ENCODE measurements around the gene PRR11.
"Not testable (repeated sequence)": the region's sequence is repeated elsewhere in the genome, so short reads cannot be mapped to it uniquely, and the experiment has no call there.

Gene PRR11

DNA sequence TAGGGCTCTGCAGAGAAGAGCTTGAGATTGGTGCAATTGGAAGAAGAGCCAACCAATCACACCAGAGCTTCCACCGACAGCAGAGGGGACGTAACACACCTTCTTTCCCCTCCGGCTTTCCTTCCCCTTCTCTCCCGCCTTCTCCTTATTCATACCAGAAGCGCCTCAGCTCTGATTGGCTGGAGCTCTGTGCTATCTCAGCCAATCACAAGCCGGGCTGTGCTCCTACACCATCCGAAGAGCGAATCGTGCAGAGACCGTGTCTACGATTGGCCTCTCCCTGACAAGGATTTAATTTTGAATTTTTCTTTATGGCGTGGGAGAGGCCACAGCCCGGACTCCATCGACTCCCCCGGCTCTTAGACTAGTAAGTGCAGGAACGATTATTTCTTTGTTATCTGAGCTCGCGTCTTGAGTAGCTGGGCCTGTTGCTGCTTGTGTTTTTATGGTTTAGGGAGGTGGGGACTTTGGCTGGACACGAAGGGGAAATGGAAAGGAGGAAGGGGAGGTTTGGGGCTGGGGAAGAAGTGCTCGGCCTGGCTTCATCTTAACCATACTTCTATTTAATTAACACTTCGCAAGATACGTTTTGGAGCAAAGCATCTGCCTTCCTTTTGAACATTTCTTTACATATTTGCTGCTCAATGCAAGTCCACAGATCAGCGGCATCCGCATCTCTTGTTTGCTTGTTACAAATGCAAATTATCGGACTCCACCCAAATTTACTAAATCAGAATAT lies at the start of gene PRR11:
TSS of gene PRR11 (plus strand) at position 308 of the 739 bp plus-strand sequence. CDS start 14,007 bp downstream, outside the sequence.
- peak; percentile 50 for DNase-seq (ENCODE audit: low read depth)

DNA sequence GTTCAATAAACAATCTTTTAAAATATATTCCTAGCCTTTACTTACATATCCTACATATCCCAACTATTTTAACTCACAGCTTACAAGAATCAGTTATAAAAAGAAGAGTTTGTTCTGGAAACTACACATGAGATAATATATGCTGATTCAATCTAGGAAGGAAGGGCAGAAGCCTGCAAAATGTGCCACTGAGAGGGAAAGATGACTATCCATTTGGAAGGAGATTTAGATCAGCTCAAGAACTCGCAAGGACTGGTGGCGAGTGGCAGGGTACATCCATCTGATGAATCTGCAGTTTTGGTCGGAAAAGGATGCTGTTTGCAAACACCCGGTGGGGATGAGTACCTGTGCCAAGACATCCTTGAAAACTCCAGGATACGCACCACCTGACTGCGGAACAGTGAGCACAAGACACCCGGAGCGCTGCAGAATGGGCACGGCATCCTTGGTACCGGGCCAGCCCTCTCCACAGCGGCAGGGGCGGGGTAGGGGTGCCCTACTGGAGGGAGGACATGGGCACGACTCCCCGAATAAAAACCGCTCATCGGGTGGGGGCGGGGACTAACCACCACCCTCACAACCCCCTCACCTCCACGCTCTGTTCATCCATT lies 49.6 kb upstream of the PRR11 start:
- DNase-seq (ENCODE audit: low read depth) = peak; percentile 36

DNA sequence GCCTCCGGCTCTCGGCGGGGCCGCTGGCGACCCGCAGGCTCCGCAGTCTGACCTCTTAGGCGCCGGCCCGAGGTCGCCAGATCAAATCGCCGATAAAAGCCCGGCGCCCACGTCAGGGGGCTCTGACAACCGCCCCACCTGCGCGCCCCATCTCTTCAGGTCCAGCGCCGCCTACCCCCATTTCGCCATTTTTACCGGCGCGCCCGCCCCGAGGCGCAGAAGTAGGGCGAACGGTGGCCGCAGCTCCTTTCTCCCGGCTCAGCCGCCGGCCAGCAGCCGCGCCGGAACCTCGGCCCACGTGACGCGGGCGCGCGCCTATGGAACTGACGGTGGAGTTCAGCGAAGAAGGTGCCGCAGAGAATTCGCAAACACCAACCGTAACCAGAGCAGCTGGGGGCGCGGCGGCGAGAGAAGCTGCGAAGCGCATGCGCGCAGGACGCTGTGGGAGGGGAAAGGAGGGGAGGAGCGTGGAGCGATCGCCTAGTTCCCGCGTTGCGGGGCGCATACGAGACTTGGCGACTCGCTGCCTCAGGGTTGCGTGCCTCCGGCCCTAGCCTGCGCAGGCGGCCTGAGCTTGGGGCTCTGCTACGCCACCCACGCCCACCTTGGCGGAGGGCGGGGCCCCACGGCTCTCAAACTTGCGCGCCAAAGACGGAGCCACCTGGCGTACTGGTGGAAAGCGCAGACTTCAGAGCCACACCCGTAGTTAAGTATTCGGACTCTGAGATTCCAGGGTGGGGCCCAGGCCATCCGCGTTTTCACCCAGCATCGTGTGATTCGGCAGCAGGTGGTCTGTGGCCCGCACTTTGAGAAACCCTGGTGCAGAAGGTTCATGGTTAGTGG lies 48.9 kb upstream of the PRR11 start, which contains the start of gene TRIM37:
TSS of gene TRIM37 (minus strand) at position 418 of the 843 bp plus-strand sequence. CDS start 419 bp downstream, outside the sequence.
- DNase-seq (ENCODE audit: low read depth) = peak; percentile 96

DNA sequence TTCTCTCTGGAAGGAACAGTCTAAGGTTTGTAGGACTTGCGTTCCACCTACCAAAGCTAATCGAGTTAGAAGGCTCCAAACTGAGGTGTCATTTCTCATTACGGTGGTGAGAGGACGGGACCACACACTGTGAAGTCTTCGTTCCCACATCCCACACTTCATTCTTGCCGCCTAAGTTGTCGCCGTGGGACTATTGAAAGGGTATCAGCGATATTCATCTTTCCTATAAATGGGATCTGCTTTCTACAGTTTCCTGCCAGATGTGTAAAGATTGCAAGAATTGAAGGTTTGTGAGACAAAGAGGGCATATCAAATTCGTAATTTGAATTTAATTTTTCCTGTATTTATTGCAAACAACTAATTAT lies 48.3 kb upstream of the PRR11 start:
- no peak for DNase-seq (ENCODE audit: low read depth)

DNA sequence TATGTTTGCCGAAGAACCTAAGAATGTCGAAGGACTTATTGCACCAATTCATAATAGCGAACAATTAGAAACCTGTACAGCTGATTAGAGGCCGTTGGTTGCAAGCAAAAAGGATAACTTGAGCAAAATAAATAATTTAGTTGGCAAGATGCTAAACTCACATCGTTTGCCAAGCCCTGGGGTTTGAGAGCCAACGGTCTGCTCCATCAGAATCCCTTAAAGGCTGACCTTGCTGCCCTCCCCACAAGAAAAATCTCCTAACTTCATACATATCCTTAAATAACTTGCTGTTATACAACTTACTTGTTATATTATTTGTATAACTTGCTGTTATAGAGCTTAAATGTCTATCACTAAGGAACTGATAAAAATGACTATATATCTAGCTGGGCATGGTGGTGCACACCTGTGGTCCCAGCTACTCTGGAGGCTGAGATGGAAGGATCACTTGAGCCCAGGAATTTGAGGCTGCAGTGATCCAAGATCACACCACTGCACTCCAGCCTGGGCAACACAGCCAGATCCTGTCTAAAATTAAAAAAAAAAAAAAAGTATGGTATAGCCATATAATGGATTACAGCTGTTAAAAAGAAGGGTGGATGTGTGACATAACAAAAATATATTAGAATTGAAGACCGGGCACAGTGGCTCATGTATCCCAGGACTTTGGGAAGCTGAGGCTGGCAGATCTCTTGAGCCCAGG lies 47.0 kb upstream of the PRR11 start:
- no peak for DNase-seq (ENCODE audit: low read depth)

DNA sequence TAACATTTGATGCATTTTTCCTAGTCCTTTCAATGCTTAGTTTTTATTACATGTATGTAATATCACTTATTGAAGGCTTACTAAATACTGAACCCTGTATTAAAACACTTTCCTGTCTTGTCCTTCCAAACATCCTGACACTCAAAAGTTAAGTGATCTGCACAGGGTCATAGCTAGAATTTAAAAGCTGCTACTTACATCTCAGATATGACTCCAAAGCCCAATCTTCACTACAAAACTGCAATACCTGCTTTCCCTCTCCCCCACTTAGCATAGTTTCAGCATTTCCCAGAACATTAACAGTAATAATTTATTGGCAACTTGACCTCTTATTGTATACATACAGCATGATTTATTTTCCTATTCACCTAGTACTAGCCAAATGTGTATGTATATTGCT lies 44.6 kb upstream of the PRR11 start:
- no peak for DNase-seq (ENCODE audit: low read depth)

DNA sequence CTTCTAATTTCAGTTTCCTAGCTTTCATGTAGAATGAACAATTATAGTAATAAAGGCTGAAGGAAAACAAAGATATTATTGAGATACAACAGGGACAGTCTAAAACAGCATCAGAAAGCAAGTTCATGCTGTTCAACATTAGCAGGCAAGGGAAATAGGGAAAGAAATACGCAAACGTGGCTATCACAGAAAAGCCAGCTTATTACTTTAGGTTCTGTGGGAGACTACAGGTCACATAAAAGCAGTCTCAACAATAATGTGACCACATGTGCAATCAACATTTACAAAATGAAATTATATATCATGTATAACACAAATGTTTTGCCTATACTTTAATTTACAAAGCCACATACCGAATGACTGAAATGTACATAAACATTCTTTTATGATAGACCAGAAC lies 44.0 kb upstream of the PRR11 start:
- DNase-seq (ENCODE audit: low read depth) = no peak

DNA sequence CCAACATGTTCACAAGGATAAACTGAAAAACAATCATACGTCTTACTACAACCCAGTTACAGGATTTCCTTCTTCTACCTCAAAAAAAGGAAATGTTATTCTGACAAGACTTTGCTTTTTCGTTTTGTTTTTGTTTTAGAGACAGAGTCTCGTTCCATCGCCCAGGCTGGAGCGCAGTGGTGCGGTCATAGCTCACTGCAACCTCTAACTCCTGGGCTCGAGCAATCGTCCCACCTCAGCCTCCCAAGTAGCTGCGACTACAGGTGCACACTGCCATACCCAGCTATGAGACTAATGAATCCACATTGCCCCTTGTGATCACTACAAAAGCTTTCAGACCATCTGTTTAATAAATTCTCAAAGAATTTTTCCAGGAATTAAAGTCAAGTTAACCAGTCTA lies 40.1 kb upstream of the PRR11 start:
- no peak for DNase-seq (ENCODE audit: low read depth)

DNA sequence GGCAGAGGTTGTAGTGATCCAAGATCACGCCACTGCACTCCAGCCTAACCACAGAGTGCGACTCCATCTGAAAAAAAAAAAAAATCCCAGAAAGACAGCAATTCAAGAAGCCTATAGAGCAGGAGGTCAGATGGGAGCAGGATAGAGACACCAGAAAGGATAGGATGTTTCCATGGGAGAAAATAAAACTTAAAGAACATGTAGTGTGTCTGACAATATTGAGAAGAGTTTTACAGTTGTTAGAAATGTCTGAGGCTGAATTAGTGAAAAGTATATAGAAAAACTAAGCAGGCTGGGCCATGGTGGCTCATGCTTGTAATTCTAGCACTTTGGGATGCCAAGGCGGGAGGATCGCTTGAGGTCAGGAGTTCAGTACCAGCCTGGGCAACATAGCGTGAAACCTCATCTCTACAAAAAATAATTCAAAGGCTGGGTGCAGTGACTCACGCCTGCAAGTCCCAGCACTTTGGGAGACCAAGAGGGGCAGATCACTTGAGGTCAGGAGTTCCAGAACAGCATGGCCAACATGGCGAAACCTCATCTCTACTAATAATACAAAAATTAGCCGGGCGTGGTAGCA lies 33.6 kb upstream of the PRR11 start:
- DNase-seq (ENCODE audit: low read depth) = no peak

DNA sequence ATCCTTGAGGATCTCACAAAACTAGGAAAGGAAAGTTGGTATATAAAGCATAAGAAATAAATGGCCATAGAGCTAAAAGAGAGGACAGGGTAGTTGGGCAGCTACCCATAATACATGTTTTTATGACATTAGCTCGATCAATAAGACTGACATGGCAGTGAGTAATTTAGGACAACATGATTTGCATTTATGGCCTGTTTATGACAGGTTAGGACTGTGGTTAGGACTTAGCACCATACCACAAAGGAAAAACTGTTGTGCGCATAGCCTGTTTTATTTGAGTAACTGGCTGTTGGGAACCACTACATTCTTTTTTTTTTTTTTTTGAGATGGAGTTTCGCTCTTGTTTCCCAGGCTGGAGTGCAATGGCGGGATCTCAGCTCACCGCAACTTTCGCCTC lies 30.9 kb upstream of the PRR11 start:
- no peak for DNase-seq (ENCODE audit: low read depth)

DNA sequence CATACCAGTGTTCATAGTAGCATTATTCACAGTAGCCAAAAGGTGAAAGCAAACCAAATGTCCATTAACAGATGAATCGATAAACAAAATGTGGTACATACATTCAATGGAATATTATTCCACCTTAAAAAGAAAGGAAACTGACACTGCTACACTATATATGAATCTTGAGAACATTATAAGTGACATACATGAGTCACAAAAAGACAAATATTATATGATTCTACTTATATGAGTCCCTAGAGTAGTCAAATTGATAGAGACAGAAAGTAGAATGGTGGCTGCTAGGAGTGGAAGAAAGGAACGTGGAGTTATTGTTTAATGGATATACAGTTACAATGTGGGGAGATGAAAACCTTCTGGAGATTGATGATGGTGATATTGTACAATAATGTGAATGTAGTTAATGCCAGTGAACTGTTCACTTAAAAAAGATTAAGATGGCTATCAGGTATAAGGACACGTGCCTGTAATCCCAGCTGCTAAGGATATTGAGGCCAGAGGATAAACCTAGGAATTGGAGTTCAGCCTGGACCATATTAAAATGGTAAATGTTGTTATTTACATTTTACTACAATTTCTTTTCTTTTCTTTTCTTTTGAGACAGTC lies 28.6 kb upstream of the PRR11 start:
- no peak for DNase-seq (ENCODE audit: low read depth)

DNA sequence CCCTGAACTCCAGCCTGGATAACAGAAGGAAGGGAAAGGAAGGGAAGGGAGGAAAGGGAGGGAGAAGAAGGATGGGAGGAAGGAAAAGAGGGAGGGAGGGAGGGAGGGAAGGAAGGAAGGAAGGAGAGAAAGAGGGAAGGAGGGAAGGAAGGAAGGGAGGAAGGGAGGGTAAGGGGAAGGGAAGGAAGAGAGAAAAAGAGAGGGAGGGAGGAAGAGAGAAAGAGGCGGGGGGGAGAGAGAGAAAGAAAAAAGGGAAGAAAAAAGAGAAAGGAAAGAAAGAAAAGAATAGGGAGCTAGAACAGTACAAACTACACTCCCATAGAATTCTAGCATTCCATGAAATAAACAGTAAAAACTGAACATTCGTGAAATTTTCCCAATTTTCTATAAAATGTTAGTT lies 25.7 kb upstream of the PRR11 start:
- DNase-seq (ENCODE audit: low read depth) = no peak

DNA sequence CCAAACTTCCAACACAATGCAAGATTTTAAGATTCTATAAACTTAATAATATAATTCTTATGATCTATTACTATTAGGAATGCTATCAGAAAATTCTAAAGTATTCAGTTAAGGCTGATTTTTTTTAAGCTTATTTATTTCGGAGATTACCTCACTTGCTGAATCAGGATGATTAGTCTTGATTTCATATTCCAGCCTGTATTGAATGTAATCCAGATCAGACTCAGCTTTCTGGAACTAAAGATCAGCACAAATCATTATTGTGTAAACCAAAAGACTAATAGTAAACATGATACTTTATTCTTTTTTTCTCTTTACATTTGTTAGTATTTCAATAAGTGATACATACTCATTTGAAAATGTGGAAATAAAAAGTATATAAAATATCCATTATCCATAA lies 24.4 kb upstream of the PRR11 start:
- no peak for DNase-seq (ENCODE audit: low read depth)

DNA sequence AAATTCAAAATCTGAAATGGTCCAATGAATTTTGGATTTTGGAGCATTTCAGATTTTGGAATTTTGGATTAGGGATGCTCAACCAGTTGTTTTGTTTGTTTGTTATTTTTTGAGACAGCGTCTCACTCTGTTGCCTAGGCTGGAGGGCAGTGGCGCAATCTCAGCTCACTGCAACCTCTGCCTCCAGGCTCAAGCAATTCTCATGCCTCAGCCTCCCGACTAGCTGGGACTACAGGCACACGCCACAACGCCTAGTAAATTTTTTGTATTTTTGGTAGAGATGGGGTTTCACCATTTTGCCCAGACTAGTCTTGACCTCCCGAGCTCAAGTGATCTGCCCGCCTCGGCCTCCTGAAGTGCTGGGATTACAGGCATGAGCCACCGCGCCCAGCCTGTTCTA lies 17.2 kb upstream of the PRR11 start:
- not testable (repeated sequence) for DNase-seq (ENCODE audit: low read depth)

DNA sequence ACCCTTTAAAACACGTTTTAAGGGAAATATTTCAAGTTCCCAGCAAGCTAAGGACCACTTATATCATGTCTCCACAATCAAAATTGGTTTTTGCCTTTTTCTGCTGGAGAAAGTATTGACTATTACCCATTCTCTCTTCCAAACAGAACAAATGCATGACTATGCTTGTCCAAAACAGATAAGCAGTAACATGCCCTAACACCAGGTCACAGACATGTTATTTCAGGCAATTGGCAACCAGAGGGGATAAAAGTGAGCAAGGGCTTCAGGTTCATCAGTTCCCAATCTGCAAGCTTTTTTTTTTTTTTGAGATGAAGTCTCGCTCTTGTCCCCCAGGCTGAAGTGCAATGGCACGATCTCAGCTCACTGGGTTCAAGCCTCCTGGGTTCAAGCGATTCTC lies 15.6 kb upstream of the PRR11 start:
- no peak for DNase-seq (ENCODE audit: low read depth)

DNA sequence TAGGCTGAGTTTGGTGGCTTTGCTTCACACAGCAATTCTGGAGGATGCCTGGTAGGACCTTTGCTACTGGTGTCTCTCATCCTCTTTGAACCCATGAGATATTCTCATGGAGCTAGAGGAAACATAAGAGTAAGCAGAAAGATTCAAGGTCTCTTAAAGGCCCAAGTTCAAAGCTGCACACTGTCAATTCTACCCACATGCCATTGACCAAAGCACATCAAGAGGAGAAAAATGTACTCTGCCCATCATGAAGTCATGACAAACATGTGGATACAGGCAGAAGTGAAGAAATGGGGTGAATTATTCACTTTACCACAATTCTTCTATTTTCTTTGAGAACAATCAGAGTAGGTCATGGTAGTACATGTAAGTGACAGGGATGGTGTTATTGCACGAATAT lies 13.7 kb upstream of the PRR11 start:
- no peak for DNase-seq (ENCODE audit: low read depth)

DNA sequence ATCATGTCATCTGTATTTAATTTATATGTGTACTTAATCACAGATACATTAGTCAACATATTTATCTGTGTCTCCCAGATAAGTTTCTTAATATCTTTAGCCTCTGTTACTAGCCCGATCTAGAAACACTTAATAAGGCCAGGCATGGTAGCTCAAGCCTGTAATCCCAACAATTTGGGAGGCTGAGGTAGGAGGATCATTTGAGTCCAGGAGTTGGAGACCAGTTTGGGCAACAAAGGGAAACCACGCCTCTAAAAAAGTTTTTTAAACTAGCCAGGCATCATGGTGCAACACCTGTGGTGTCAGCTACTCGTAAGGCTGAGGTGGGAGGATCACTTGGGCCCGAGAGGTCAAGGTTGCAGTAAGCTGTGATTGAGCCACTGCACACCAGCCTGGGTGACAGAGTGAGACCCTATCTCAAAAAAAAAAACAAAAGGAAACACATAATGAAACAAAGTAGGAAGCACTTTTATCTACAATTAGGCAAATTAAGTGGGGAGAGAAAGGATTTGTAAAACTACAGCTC lies 9.9 kb upstream of the PRR11 start:
- no peak for DNase-seq (ENCODE audit: low read depth)

DNA sequence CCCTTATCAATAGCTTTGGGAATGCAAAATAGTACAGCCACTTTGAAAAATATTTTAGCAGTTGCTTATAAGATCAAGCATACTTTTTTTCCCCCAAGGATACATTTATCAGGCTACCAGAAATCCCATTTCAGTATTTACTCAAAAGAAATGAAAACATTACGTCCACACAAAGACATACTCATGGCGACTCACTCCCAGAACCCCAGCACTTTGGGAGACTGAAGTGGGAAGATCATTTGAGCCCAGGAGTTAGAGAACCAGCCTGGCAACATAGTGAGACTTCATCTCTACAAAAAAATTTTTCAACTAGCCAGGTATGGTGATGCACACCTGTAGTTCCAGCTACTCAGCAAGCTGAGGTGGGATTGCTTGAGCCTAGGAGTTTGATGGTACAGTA lies 6.5 kb upstream of the PRR11 start:
- no peak for DNase-seq (ENCODE audit: low read depth)

DNA sequence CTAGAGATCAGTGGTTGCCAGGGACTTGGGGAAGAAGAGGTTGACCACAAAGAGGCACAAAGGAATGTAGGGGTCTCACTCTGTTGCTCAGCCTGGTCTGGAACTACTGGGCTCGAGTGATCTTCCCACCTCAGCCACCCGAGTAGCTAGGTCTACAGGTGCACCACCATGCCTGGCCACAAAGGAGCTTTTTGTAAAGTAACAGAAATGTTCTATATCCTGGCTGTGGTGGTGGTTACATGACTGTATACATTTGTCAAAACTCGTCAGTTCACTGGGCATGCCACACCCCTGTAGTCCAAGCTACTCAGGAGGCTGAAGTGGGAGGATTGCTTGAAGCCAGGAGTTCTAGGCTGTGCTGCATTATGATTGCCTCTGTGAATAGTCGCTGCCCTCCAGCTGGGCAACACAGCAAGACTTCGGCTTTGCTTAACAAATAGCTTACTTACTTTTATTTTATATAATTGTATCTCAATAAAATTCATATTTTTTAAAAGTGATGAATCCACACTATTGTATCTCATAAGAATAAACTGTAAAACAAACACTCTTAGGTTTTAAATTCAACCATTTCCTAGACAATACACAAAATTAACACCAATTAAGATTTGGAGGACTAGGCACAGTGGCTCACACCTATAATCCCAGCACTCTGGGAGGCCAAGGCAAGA lies 5.6 kb upstream of the PRR11 start:
- DNase-seq (ENCODE audit: low read depth) = no peak

DNA sequence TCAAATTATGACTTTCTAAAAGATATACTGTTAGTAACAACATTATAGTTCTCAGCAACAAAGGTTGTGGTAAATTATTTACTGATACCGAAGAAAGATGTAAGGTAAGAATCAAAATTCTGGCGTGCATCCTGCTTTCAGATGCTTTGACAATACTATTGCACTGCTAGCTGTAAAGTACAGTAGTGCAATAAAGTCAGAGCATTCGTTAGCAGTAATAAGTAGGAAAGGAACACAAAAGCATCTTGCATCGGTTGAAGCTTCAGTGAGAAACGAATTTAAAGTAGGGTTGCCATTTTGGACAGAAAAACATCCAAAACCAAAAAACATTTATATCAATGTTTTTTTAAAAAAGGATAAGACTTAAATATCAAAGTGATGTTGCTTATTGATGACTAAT lies 4.5 kb upstream of the PRR11 start:
- DNase-seq (ENCODE audit: low read depth) = no peak

DNA sequence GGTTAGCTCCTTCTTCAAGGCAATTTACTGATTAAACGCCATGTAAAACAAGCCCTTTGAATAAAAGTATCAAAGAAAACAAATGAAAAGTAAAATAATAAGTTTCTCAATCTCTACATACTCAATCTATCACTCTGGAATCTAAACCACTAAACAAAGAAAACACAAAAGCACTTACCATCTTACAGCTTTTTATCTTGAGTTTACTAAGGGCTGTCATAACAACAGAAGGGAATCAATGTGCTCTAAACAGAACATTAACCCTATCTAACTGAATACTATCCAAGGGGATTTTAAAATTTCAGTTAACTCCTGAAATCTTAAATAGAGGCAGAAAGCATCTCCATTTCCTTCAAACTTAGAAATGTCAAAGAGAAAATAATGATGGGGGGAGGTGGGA lies 4.0 kb upstream of the PRR11 start:
- no peak for DNase-seq (ENCODE audit: low read depth)
